HG03521 (cell line): ENCODE measurements around the gene SND1.
"Not testable (repeated sequence)": the region's sequence is repeated elsewhere in the genome, so short reads cannot be mapped to it uniquely, and the experiment has no call there.

Experiments
- ATAC-seq: cut with Tn5 transposase; IDR thresholded peaks from one replicate; pipeline ENCODE4 v1.9.1; 2021; ENCODE audit warnings: mild to moderate bottlenecking, moderate library complexity; ENCODE audit not compliant: unreplicated experiment

Gene SND1

DNA sequence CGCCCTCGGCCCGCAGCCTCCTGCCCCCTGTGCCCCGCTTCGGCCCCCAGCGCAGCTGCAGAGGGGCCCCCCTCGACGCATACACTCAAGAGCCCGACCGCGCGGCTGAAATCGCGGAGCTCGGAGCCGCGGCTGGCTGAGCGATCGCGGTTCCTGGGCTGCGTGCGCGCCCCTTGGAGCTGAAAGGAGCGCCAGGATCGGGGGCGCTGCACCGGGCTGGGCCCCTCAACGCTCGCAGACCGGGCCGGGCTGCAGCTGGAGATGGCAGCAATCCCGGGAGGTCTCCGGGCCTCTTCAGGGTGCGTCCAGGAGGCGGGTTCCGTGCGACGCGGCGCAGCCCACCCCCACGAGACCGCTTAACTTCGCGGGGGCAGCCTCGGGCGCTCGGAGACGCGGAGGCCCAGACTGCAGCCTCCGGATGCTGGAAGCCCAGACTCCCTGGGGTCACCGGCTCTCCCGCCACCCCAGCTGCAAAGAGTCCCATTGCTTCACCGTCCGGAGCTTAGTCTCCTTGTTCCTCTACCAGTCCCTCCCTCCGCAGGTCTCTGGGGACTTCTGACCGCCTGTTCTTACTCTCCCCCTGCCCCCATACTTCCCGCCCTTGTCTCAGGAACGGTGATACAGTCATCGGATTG, 452.2 kb downstream of the SND1 start:
- ATAC-seq: no peak

DNA sequence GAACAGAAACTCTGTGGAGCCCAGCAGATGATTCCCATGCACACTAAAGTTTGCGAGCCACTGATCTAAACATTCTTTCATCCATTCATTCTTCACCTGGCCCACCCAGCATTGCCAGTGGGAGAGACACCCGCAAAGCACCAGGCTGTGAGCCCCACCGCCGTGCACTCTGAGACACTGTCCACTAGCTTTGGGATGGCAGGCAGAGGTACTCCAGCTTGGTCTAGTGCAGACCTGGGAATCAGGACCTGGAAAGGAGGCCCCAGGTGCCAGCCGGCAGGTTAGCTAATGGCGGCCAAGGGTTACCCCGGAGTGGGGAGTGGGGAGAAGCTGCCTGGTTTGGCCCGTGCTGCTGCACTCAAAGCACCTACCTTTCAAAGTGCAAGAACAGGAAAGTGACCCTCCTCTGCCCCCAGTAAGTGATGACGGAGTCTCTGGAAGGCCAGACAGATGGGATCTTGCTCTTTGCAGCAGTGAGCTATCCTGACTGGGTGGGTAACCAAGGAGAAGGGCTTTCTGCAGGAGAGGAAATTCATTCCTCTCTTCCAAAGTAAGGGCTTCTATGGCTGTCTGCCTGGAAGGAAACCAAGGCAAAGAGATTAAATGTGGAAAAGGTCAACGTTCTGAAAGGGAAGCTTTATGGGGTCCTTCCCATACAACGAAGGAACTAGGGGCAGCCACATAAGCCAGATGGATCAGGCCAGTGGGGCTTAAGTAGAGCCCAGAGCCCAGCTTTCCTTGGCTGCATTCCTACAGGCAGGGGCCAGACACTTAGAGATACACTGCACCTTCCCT, 453.4 kb downstream of the SND1 start:
- ATAC-seq: no peak

DNA sequence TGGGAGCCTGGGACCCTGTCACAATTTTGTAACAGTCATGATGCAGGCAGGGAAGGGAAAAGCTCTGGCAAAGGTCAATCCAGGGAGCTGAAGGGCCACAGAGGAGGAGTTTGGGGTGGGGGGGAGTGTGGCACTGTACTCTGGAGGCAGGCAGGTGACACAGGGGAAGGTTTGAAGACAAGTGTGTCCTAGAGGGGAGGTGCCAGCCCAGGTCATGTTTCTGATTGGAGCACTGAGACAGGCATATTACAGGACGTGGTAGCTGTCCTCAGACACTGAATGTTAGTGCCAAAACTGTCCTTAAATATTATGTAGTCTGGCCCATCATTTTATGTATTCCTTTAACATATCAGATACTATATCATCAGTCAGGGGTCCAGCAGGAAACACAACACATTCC, 454.8 kb downstream of the SND1 start:
- ATAC-seq: no peak

DNA sequence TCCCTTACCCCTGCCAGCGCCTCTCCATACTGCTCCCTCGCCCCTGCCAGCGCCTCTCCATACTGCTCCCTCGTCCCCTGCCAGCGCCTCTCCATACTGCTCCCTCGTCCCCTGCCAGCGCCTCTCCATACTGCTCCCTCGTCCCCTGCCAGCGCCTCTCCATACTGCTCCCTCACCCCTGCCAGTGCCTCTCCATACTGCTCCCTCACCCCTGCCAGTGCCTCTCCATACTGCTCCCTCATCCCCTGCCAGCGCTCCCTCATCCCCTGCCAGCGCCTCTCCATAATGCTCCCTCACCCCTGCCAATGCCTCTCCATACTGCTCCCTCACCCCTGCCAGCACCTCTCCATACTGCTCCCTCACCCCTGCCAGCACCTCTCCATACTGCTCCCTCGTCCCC, 455.5 kb downstream of the SND1 start:
- ATAC-seq: not testable (repeated sequence)

DNA sequence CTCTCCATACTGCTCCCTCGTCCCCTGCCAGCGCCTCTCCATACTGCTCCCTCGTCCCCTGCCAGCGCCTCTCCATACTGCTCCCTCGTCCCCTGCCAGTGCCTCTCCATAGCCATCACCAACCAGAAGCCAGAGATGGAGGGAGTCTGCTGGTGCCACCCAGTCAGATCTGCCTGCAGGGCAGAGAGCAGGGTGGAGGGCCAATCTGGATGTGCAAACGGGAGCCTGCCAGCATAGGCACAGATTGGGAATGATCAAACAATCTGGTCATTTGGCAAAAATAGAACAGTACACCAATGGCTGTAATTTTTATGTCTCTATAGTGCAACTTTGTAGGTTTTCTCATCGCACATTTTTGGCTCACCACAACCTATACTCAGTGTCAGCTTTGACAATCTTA, 456.1 kb downstream of the SND1 start:
- ATAC-seq: no peak

DNA sequence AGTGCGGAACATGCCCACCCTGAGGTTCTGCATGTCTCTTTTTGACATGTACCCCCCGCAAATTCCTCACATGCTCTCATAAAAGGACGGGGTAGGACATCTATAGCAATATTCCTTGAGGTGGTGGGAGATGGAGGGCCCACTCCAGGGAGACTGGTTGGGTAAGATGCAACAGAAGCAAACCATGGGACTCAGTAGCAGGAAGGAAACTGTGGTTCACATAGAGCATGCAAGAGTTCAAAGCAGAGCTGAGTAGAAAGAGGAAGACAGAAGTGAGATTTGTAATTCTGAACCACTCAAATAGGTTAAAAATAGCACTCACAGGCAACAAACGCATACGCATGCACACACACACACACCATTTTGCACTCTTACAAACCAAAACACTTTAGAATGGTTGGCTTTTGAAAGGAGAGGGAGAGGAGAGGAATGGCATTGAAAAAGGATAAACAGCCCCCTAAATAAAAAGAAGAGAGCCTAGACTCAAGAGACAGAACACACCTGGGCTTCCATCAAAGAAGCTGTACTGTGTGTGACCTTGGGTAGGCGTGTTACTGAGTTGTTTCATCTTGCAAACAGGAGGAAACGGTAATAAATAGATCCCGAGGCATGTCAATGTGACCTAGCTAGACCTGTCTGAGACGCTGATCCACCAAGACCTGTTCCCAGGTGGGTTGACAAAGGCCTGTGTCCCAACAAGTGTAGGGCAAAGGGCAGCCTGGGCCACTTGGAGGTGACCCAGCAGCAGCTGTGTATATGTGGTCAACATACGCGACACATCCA, 456.8 kb downstream of the SND1 start:
- ATAC-seq: peak; percentile 83

DNA sequence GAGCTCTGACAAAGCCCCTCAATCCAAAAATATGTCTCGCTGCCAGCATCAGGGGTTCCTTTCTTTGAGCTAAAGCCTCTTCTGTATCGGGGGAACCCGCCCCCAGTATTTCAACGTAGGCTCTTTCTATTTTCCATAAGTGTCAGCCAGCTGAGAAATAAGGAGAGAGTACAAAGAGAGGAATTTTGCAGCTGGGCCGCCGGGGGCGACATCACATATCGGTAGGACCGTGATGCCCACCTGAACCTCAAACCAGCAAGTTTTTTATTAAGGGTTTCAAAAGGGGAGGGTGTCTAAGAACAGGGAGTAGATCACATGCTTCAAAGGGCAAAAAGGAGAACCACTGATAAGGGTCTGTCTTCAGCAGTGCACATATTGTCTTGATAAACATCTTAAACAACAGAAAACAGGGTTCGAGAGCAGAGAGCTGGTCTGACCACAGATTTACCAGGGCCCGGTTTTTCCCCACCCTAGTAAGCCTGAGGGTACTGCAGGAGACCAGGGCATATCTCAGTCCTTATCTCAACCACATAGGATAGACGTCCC, 457.5 kb downstream of the SND1 start:
- not testable (repeated sequence) for ATAC-seq

DNA sequence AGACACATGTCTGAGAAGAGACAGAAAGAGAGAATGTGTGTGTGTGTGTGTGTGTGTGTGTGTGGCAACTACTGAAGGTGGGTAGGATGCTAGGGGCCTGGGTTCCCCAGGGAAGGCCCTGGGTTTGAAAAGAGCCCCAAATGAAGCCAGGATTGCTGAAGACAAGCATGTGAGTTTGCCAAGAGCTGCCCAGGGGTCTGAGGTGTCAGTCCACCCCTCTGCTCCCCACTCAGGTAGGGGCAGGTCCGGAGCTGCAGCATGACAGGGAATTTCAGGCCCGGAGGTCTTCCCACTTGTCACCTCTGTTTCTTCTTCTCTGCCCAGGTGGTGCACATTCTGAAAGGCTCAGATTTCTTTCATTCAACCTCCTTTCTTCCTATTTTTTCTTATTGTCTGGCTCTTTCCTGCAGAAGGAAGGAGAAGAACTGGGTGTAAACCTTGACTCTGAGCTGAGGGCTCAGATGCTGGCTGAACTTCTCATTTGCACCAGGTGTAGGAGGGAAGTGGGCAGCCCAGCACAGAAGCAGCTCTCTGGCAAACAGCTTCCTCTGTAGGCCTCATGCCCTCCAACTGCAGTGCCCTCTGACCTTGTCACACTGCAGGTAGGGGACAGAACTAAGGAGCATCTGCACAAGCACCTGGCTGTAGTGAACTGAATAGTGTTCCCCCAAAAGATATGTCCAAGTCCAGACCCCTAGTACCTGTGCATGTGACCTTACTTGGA, 458.8 kb downstream of the SND1 start:
- ATAC-seq: no peak

DNA sequence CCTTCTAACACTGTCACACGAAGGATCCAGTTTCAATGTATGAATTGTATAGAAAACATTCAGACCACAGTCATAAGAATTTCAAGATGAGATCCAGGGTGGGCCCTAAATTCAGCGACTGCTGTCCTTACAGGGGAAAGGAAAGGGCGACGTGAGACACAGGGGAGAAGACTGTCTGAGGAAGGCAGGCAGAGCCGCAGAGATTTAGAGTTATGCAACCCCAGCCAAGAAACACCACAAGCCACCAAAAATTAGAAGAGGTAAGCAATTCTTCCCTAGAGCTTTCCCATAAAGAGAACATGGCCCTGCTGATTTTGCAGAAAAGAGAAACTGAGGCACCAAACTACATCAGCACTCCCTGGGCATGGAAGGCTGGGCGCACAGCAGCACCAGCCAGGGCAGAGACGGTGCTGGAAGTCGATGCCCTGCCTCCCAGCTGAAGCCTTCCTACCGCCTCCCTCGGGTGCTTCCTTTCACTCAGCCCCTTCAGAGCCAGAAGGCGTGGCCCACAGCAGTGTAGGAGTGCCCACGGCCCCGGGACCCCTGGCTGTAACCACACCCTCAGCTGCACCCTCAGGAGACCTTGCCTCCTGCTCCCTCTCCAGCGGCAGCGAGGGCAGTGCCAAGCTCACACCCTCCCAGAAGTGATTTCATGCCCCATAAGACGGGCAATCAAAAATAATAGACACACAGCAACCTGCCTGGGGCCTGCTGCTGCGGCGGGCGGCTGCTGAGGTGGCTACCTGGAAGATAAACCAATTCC, 460.2 kb downstream of the SND1 start:
- no peak for ATAC-seq

DNA sequence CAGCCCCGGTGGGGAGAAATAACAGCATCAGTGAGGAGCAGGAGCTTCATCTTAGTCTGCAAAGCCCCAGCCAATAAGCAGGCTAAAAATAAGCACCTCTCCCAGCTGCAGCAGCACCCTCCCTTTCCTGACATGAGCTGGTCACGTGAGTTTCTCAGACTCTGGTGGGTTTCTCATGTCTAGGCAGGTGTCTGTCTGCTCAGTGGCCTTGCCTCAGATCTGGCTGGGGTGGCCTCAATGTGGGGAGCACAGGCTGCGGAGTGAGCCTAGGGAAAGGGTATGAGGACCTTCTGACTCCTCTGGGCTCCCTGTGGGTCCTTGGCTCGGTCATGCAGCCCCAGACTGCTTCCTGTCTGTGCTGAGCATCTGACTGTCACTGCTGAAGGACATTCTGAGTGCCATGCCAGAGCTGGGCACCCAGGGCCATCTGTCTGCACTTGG, 460.8 kb downstream of the SND1 start:
- no peak for ATAC-seq

DNA sequence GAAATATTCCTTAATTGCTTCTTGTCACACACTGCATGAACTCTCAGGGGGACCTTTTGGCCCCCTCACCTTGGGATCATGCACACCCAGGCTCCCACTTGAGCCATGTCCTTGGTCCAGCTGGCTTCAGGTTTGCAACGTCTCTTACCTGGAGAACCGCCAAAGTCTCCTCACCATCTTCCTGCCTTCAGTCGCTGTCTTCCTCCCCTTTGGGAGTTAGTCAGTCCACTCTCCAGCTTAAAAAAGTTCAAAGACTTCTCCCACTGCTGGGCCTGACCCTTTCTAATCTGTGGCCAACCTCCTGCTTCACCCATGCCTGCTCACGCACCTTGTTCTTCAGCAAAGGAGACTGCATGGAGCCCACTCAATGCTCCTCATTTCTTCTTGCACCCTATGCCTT, 461.8 kb downstream of the SND1 start:
- ATAC-seq: no peak

DNA sequence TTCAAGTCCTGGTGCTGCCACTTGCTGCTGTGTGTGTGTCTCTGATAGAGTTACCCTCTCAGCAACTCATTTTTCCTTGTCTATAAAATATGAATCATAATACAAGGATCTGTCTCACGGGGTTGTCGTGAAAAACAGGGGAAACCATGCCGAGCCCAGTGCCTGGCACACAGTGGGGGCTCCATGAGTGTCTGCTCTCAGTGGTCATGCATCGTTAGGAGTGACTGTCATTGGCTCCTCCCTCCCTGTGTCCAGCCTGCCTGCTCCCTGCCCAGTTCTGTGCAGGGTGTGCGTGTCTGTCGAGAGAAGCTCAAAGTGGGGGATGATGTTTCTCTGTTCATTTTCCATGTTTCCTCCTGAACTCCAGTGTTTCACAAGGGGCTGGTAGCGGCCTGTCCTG, 462.8 kb downstream of the SND1 start:
- ATAC-seq: no peak

DNA sequence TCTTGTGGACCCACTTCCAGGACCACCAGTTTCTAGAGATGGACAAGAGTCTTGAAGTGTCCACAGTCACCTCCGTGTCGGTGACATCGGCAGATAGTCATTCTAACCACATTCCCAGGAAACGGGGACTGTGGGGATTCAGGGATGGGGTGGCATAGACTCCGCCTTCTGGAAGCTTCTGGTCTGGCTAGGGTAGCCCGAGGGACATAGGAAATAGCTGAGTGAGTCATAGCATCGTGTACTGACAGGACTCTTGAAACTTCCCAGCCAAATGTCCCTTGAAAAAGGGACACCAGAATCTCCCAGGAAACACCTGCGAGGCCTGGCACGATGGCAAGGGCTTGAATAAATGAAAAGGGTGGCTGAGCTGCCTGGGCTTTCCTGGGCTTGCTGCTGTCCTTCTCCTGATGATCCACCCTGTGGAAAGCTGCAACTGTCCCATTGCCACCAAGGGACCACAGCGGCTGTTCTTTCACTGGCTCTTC, 463.4 kb downstream of the SND1 start:
- no peak for ATAC-seq

DNA sequence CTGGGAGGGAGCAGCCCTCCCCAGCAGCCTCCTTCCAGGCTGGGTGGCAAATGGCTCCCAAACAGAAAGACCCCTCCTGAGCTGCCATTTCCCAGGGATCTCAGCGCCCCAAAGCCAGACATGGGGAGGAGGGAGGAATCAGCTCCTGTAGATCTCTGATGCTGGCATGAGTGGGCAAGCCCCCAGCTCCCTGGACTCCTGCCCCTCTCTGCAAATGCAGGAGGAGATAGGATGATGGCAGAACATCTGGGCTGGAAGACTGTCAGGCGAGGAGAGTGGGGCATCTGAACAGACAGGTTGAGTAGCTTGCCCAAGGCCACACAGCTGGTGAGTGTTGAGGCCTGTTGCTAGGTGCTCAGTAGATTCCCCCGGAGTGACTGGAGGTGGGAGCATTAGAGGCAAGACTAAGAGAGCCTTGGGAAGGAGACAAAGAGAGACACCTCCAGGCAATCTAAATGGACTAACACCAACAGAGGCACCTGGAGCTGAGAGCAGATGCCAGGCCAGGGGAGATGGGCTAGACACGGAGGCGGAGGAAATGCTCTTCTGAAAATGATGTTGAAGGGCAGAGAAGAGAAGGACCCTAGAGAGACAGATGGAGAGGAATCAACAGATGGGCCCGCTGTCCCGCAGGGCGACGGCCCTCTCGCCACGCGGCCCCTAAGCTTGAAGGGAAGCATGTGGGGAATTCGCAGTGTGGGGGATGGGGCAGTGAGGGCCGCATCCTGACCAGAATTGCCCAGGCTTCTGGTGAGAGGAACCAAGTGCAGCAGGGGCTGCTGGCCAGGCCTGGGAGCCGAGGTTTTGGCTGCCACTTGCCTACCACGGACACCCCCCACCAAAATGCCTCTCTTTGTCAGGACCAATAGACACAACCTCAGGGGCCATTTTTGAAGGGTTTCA, 464.1 kb downstream of the SND1 start:
- no peak for ATAC-seq

DNA sequence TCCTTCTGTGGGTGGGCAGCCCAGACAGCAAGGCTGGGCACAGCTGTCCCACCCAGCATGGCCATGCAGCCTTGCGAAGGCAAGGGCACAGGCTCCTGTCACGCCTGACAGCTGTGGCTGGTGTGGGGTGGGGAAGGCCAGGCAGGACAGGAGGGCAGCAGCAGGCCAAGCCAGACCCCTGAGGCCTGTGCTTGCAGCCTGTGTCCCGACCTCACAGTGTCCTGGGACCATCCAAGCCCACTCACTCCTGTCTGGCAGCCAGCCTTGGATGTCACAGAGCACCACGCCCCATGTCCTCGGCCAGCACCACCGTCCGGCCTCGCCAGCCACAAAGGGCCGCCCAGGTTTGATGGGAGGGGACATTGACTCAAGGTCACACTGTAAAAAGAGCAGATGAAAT, 464.7 kb downstream of the SND1 start:
- ATAC-seq: no peak

DNA sequence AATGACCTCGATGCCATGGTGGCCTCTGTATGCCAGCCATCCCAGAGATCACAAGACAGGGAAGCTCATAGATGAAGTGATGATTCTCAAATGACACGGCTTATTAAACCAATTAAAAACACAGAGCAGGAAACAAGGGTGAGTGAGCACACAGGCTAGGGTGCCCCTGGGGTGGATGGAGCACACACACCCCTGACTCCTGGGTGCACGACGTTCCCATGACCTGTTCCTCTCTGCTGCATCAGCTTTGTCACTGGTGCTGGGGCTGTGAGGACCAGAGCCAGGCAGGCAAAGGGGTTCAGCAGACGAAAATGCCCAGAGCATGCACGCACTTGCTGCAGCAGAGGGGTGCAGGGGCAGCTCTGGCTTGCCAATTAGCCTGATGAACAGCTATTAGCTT, 465.7 kb downstream of the SND1 start:
- ATAC-seq: no peak

DNA sequence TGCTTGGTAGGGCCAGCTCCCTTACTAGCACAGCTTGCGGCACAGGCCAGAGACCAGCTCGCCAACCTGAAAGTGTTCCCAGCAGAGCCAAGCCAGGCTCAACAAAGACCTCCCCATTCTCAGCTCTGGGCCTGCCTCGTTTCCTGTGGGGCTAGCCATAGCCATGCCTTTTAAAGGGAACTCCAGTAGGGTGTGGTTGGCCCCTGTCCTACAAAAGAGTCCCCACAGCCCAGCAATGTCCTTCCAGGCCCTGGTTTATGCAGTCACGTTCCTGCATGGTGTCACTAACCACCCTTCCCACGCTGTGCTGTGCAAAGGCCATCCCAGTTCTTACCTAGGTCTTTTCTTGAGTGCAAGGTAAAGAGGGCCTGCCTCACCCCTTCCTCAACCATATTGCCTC, 467.0 kb downstream of the SND1 start:
- no peak for ATAC-seq

DNA sequence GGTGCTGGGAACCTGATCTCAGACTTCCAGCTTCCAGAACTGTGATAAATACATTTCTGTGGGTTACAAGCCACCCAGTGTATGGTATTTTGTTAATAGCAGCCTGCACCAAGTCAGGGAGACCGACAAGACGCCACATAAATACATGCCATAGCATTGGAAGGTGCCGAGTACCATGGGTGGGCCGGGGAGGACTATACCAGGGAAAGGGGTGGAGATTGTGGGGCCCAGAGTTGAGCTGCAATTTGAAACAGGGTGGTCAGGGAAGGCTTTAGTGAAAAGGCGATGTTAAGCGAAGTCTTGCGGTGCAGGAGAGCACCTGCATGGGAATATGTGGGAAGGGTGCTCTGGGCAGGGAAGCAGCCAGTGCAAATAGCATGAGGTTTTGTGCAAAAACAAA, 468.1 kb downstream of the SND1 start:
- ATAC-seq: no peak

DNA sequence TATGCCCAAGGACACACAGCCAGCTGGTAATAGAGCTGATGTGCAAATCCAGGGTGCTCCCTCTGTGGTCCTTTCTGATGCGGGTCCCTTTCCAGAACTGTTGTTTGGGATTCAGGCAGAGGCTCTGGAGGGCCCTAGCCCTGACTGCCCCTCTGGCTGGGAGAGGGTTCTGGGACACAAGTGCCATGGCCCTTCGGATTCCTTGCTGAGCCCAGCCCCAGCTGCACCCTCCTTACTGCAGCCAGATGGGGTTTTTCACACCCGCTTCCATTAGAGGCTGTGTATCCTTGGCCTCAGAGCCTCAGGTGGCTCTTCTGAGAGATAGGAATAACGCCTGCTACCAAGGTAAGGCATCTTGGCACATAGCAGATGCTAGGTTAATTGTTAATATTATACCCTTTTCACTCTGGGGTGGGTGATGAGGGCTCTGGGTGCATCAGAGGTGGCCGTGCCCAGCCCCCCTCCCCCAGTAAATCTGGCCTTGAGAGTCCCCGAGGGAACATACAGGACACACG, 469.0 kb downstream of the SND1 start:
- ATAC-seq: no peak
